Transverse colon (tissue), 3 donors: ENCODE results near the gene MYH14.
"Not testable (repeated sequence)": the region's sequence is repeated elsewhere in the genome, so short reads cannot be mapped to it uniquely, and the experiment has no call there.

Experiments
- EP300 ChIP-seq: sonication (generic); formaldehyde crosslinking; IDR thresholded peaks from one replicate; pipeline ENCODE4 v1.6.1; 2017; ENCODE audit warnings: antibody characterized with exemption, low read depth
- POLR2A ChIP-seq: fragments of 450-650 bp; IDR thresholded peaks from one replicate; pipeline ENCODE4 v1.6.1; 2016; ENCODE audit warnings: antibody characterized with exemption, mild to moderate bottlenecking, moderate library complexity
- TF ChIP-seq, protein P1 (sequence below), 5 experiments: fragments of 200-600 bp in 3 of 5; fragments of 450-650 bp in 2 of 5; sonication (generic) in 3 of 5; IDR thresholded peaks; 1 replicate in 2 of 5; 2 replicates in 3 of 5; pipeline ENCODE4 v1.5.1; 2016 to 2017; ENCODE audit warnings: antibody characterized with exemption in 5 of 5, inconsistent platforms in 3 of 5, mild to moderate bottlenecking in 2 of 5, moderate library complexity in 1 of 5

- not testable (repeated sequence) for TF ChIP-seq EP300, POLR2A
- TF ChIP-seq, protein P1, sequence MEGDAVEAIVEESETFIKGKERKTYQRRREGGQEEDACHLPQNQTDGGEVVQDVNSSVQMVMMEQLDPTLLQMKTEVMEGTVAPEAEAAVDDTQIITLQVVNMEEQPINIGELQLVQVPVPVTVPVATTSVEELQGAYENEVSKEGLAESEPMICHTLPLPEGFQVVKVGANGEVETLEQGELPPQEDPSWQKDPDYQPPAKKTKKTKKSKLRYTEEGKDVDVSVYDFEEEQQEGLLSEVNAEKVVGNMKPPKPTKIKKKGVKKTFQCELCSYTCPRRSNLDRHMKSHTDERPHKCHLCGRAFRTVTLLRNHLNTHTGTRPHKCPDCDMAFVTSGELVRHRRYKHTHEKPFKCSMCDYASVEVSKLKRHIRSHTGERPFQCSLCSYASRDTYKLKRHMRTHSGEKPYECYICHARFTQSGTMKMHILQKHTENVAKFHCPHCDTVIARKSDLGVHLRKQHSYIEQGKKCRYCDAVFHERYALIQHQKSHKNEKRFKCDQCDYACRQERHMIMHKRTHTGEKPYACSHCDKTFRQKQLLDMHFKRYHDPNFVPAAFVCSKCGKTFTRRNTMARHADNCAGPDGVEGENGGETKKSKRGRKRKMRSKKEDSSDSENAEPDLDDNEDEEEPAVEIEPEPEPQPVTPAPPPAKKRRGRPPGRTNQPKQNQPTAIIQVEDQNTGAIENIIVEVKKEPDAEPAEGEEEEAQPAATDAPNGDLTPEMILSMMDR (IDR thresholded peaks at IDR 0.05): not testable (repeated sequence)
Measured at GRCh38 chr19:50329926-50330294, 126.5 kb downstream of the MYH14 start.
